Uterus (tissue), 2 donors: ENCODE results near the gene FADS1.

Experiments
- CTCF ChIP-seq, 4 experiments: fragments of 200-600 bp in 2 of 4; fragments of 450-650 bp in 2 of 4; sonication (generic) in 2 of 4; IDR thresholded peaks; one replicate each; pipeline ENCODE4 v1.5.1; 2016 to 2019; ENCODE audit warnings: antibody characterized with exemption in 4 of 4, mild to moderate bottlenecking in 2 of 4, moderate library complexity in 1 of 4
- POLR2A ChIP-seq, 2 donors: fragments of 450-650 bp; IDR thresholded peaks; one replicate each; pipeline ENCODE4 v1.6.1; 2016; ENCODE audit warnings: antibody characterized with exemption in 2 of 2, mild to moderate bottlenecking in 1 of 2, moderate library complexity in 1 of 2

GRCh38 chr11:61751384-61751783 is 65.4 kb downstream of the FADS1 start:
- TF ChIP-seq CTCF (IDR thresholded peaks at IDR 0.05), result no peak
- no peak for TF ChIP-seq POLR2A (IDR thresholded peaks at IDR 0.05)
